ENCODE data around the gene NPHP4.

Gene NPHP4

DNA sequence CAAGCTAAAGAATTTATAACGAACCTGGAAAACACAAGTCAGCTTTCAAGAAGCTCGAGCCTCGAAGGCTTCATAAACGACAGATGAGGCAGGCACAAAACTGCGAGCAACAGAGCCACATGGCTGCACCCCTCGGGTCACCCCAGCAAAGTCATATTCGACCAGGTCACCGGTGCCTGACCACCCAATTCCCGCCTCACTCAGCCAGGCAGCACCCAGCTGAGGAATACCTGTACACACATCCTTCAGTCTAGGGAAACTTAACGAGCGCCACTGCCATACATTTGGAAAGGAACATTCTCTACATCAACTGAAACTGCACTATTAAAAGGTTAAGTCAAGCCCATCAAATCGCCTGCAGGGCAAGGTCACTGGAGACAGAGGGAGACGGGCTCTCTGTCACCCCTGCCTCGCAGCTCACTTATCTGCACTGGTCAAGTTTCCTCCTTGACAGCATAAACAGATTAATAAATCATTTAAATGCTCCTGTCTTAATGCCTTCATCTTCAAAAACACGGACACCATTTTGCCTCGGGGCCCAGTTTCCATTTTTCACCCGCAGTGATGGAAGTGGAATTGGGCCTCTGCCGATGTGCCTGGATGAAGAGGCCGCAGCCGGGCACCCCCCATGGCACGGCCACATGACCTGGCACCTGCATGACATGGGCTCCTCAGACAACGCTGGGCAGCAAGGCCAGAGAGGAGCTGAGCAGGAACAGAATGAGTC, 20.6 kb downstream of the NPHP4 start:
- DNase-seq (ENCODE audit: low read depth in 2 of 2): no peak

DNA sequence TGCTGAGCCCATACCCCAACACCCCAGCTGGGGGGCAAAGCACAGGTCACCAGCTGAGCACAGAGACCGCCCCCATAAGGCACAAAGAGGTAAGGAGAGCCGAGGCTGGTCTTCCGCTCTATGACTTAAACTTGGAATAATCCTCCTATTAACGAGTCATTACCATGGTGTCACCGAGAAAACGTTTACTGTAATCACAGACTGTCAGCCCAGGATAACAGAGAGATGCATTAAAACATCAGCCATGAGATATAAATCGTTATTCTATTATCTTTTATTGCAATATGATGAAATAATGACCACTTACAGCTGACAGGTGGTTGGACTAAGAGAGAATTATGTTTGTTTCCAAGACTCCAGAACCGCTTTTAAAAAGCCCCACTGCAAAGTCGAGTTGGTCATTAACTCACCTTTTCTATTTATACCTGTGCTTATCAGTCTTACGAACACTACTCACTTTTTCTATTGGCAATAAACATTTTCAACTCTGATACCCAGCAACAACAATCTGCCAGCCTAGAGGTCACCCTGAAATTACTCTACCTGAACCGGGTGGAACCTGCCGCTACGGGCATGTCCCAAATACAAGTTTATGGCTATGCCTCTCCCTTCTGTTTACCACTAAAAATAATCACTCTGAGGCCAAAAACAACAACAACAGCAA, 21.5 kb downstream of the NPHP4 start:
- no peak for DNase-seq (ENCODE audit: low read depth in 2 of 2)

DNA sequence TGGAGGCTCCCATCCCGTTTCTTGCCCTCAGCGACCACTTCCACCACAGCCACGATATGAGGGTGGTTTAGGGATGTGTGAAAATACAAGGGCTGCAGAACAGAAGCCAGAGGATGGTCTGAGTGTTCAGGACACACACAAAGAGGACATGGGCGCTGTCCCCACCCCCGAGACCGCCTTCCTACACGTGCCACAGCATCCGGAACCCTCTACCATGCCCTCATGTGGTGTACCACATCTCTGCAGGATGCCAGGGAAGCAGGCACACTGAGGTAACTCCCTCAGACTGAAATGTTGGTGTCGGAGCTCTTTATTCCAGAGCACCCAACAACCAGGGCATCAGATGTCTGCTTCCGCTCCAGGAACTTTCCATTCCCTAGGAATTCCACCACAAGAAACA, 23.1 kb downstream of the NPHP4 start:
- DNase-seq (ENCODE audit: low read depth in 2 of 2): no peak

DNA sequence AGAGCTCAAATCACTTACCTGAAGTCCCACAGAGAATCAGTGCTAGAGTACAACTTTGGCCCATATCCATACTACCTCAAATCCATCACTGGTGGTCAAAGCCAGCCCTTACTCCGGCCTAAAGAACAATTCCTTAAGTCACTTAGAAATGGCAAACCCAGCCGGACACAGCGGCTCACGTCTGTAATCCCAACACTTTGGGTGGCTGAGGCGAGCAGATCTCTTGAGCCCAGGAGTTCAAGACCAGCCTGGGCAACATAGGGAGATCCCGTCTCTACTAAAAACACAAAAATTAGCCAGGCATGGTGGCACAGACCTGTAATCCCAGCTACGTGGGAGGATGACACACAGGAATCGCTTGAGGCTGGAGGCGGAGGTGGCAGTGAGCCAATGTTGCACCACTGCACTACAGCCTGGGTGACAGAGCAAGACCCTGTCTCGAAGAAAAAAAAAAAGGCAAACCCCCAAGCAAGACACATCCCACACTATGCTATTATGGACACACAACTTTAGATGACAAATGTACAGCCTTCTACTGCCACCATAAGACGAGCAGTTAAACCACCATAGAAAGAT, 24.0 kb downstream of the NPHP4 start:
- no peak for DNase-seq (ENCODE audit: low read depth in 2 of 2)

DNA sequence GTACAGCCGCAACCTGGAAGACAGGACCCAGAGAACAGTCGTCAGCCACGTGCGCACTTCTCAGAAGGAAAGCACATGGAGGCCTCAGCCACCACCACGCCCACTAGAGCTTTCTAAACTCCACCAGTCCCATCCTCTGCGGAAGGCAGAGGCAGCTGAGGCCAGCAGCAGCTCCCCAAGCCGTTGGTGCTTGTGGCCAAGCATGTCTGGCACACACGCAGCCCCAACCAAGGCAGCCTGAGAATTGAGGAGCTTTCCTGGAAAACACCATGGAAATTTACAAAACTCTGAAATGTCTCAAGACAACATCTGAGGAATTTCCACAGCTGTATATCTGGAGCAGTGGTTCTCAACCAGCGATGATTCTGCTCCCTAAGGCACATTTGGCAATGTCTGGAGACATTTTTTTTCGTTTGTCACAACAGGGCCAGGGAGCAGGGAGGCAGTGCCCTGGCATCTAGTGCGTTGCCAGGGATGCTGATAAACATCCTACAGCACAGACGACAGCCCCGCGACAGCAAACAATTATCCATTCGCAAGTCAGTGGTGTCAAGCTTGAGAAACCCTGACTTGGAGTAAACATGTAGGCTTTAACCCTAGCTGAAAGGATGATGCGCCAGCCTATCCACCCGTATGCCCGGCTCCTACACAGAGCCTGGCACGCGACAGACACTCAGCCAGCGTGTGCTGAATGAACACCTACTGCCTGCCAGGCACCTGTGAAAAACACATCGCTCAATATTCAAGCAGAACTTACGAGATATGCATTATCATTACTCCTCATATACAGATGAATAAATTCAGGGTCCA, 24.7 kb downstream of the NPHP4 start:
- no peak for DNase-seq (ENCODE audit: low read depth in 2 of 2)

DNA sequence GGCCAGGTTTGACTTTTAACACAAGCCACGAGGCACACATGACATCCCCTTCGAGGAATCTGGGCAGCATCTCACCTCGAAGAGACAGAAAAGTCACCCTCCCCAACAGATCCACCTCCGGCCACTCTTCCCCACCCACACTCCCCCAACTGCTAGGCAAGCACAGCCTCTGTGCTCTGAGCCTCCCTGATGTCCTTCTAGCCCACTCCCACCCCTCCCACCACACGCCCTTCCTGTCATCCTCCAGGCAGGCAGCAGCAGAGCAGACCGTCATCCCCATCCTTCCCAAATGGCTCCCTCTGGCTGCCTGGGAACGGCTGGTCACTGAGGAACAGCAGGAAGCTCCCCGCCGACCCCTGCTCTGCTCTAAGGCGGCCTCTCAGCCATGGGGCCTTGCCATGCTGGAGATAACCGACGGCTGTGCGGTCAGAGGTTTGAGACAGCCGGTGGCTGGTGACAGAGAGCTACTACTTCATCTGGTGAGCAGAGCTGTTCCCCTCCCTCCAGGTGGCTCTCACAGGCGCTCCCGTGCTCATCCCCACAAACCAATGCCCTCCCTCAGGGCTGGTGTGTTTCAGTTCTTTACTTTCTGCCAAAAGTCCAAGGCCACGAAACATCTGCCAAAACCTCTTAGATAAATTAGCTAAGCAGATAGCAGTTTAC, 25.6 kb downstream of the NPHP4 start:
- no peak for DNase-seq (ENCODE audit: low read depth in 2 of 2)

DNA sequence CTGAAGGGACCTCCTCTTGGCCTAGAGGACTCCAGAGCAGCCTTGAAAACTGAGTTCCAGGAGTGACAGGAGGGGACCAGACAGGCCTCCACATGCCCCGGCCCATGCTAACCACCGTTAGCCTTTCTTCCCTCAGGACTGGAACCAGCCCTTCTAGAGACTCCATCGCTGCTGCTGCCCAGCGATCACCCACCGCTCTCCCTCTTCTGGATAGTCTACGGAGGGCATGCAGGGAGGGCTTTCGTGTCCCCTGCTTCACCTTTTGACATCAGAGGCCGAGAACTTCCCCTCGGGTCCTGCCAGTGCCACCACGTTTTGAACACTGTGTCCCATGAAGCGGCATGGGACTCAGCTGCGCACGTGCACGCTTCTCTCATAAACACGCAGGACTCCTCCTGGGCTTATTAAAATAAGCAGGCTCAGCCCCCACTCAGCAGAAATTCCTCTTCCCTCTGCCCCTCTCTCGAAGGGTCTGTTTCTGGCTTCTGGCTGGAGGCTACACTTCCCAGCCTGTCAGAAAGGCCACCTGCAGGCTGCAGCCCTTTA, 26.6 kb downstream of the NPHP4 start:
- DNase-seq (ENCODE audit: low read depth in 2 of 2): no peak

DNA sequence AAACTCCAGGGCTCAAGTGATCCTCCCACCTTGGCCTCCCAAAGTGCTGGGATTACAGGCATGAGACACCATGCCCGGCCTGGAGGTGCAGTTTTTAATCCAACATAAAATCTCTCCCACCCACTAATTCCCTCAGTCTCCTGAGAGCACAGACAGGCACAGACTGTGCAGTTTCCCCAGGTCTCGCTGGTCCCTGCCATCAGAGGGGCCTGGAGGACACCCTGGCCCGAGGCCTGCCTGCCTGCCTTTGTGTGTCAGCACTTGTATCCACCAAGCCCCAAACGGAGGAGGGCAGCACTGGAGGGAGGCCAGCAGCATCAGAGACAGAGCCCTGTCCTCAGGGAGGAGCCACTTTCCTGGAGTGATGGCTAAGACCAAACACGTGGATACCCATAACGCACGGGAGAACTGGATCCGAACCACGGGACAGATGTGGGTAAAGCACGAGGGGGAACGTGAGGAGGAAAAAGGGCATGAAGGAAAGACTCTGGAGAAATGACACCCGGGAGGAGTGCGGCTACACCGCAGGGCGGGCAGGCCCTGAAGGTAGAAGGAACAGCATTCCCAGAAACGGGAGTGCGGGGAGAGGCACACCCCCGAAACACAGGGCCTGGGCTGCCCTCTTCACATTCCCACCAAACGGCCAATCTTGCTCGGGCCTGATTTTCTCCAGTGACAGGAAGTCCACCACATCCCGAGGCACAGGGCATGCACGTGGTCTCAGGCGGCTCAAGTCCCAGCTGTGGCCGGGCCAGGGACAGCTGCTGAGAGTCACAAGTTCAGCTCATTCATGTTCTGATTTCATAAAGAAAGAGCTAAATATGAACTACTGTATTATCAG, 29.7 kb downstream of the NPHP4 start:
- no peak for DNase-seq (ENCODE audit: low read depth in 2 of 2)

DNA sequence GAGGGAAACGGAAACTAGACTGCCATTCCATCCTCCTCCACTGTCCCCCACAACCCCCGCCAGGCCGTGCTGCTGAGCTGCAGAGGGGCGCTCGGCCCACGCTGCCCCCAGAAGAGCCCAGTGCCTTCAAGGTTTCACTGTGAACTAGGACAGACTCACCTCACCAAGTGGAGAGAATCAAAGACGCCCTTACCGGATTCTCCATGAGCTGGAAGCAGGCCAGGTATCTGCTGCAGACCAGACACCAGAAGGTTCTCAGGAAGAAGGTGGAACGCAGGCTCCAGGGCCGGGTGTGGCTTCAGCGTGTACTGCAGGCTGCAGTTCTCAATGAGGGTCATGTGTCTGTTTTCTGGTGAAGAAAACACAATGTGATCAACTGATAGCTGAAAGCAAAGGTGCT, 30.6 kb downstream of the NPHP4 start:
- DNase-seq (ENCODE audit: low read depth in 2 of 2): no peak

DNA sequence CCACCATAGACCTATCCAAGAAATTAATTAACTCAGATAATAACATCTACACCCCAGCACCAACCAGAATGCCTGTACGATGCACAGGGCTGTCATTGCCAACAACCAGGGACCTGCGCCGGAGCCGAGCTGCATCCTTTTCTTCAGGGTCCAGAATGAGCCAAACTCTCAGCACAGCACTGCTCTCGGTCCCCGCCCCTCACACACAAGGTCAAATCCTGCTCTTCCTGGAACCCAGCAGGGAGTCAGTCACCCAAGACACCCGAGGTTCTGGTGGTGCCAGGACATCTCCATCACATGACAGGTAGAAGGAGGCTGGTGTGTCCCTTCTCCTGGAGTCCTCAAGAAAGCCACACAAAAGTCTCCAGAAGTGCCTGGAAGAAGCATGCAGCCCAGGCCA, 31.9 kb downstream of the NPHP4 start:
- no peak for DNase-seq (ENCODE audit: low read depth in 2 of 2)

DNA sequence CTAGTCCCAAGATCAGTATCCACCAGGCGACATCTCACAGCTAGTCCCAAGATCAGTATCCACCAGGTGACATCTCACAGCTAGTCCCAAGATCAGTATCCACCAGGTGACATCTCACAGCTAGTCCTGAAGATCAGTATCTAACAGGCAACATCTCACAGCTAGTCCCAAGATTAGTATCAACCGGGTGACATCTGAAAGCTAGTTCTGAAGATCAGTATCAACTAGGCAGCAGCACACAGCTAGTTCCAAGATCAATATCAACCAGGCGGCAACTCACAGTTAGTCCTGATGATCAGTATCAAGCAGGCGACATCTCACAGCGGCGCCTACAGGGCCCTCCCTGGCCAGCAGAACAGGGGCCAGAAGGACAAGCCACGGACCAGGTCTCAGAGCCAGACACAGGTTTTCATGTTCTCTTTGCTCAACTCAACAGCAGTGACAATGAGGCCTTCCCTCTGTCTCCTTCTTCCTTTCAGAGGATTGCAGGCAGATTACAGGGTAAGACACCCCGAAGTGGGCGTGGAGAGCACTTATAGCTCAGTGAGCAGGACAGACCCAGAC, 32.5 kb downstream of the NPHP4 start:
- DNase-seq (ENCODE audit: low read depth in 2 of 2): no peak

DNA sequence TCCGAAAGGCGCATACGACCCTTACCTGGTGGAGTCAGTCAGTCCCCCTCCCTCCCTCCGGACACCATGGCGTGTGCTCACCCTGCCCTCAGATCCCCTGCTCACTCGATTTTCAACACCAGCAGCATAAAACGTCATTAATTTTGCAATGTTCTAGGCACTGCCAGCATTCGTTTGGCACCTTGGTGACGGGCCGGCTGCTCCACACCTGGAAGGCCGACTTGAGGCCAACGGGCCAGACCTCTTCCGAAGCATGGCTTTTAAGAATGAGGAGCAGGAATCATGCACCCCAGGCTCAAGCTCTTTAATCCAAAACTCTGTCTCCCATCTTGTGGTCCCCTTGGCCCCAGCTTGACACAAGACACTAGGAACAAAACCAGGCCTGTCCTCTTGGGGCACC, 33.1 kb downstream of the NPHP4 start:
- no peak for DNase-seq (ENCODE audit: low read depth in 2 of 2)

DNA sequence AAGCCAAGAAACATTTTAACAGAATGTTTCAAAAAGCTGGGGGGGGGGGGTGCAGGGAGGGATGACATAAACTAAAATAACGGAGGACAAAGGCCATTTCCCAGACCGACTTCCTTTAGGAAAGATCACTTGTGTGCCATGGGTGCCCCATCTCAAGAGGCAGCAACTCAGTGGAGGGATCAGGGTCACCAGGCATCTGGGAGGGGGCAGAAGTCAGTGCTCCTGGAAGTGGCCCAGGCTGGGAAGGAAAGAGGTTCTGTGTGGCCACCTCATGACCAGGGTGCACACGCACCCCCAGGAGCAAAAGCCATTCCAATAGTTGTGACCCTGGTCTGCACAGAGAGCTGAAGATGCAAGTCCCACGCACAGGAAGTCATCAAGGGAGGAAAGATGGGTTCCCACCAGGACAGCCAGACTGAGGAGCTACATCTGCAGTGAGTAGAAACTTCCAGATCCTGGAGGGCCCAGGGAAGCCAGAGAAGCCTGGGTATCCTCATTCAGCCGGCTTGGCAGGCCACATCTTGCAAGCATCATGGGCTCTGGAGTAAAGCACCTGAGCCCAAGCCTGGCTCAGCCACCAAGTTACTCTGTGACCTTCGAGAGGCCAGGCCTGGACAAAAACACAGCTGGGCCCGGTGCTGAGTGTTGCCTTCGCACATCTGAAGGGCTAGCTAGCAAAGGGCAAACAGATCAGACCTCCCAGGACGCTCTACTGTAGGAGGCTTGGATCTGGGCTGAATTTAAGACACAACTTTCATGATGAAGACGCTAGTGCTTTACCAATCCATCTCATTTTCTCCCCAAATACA, 36.0 kb downstream of the NPHP4 start:
- no peak for DNase-seq (ENCODE audit: low read depth in 2 of 2)

DNA sequence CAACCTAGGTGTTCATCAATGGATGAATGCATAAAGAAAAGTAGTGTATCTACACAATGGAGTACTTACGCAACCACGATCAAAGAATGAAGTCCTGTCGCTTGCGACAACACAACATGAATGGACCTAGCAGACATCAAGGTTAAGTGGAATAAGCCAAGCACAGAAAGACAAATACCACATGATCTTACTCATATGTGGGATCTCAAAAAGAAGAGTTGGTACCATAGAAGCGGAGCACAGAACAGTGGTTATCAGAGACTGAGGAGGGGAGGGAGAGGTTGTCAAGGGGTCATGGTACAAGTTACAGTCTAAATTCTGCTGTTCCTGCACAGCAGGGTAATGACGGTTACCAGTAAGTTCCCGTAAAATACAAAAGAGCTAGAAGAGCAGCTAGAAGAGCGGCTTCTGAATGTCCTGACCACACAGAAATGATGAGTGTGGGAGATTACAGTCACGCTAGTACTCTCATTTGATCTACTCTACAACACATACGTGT, 36.7 kb downstream of the NPHP4 start:
- DNase-seq (ENCODE audit: low read depth in 2 of 2): no peak

DNA sequence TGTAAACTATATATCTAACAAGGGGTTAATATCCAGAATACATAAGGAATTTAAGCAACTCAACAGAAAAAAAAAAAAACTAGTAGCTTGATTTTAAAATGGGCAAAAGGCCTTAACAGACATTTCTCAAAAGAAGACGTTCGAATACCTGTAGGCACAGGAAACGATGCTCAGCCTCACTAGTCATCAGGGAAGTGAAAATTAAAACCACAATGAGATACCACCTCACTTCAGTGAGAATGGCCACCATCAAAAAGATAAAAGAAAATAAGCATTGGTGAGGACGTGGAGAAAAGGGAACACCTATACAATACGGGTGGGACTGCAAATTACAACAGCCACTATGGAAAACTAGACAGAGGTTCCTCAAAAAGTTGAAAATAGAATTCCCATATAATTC, 37.3 kb downstream of the NPHP4 start:
- no peak for DNase-seq (ENCODE audit: low read depth in 2 of 2)

DNA sequence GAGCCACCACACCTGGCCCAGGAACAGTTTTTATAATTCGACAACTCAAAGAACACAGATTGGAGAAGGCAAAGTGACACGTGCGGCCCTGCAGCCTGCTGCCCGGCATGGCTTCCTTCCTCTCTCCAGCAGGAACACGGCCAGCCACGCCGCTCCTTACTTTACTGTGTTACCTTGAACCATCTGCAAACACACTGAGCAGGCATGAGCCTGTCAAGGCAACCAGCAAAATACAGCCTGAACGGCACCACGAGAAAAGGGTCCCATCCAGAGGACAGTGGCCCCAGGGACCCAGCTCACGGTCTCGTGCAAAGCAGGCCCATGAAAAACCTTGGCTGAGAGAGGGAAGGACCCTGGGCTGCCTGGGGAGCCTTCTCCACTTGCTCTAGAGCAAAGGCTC, 38.8 kb downstream of the NPHP4 start:
- DNase-seq (ENCODE audit: low read depth in 2 of 2): no peak

DNA sequence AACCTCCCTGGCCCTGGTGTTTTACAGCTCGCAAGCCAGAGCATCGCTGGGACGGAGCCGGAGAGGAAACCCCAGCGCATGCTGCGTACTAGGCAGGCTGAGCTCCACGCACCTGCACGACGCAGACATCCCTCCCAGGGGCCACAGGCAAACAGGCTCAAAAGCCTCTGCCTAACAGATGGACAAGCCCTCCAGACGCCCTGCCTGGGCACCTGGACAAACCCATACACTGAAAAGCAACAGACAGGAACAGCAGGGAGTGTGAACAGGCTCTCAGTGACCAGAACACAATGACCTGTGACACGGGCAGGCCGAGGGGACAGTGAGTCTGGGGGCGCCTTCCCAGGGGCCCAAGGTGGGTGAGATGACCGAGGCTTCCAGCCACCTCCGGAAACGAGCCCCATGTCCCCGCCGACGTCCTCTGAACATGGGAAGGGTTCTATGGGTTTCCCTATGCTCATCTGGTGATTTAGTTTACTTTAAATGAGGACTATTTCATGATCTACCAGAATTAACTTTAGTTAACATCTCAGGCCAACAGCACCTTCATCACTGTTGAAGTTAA, 40.3 kb downstream of the NPHP4 start:
- no peak for DNase-seq (ENCODE audit: low read depth in 2 of 2)

DNA sequence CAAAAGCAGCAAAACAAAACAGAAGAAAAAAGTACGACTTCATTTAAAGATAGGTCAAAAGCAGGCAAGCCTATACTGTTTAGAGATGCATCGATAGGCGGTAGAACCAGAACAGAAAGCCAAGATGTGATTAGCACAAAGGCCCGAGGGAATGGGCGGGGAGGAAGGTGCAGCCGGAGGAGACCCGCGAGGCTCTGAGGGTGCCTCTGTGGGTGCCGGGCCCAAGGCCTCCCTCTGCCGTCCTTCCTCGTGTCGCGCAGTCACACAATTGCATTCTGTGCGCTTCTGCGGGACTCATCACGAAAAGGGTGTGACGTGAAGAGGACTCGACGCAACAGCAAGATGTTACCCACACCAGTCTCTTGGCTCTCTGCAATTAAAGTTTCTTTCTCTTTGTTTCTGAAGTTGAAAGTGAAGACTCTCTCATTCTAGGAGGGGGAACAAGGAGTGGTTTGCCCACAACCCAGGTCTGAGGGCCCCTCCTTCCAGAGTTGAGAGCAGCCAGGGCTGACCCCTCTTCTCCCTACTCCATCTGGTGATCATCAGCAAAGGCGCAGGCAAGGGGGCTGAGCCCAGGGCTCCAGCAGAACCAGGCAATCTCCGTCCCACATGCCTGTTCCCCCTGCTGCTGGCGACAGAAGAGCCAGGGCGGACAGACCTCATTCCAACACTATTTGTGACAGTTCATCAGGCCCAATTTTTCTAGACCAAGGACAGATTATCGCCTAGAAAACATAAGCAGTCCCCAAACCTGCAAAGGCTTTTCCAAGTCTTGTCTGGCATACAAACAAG, 41.0 kb downstream of the NPHP4 start:
- DNase-seq (ENCODE audit: low read depth in 2 of 2): no peak

Measured in stimulated activated CD8-positive, alpha-beta memory T cell treated with anti-CD3 and anti-CD28 coated beads, Interleukin-7, amount 100 ng/mL, for 4 hours (primary cell).